ENCODE results near the gene S100P.
A peak's percentile ranks its signal among the peaks of the same experiment; 100 is the strongest.

Gene S100P

GRCh38 chr4:6699903-6700302 lies 6.2 kb downstream of the S100P start:
- DNase-seq (no peak), ATAC-seq (ENCODE audit: insufficient read depth, low read depth) (no peak)
- no peaks in the 10 kb centered on the region for H3K9me3 ChIP-seq (ENCODE audit: insufficient read depth, low read length, severe bottlenecking)
- no peak overlapping the region for H3K4me3 ChIP-seq (ENCODE audit: low read depth in 1 of 2, low read length in 2 of 2)
- H2AFZ ChIP-seq (ENCODE audit: low read depth, low read length) = no peak overlapping the region
- peaks cover 18% of the 10 kb centered on the region for H3K4me1 ChIP-seq (ENCODE audit: insufficient read depth, low read length)
- no peaks in the 10 kb centered on the region for H3K27me3 ChIP-seq (ENCODE audit: insufficient read depth, low read length, poor library complexity)
- no peak overlapping the region for H3K27ac ChIP-seq (ENCODE audit: low read length)
- H3K9ac ChIP-seq (ENCODE audit: low read depth, low read length) = no peak overlapping the region
- no peak overlapping the region for H3K4me2 ChIP-seq (ENCODE audit: insufficient read depth, low read length)
- H3K79me2 ChIP-seq (ENCODE audit: insufficient read depth, low read length) = peaks cover 18% of the 10 kb centered on the region
- H4K20me1 ChIP-seq (ENCODE audit: insufficient read depth, low read length) = peaks cover 6% of the 10 kb centered on the region
- no peak for TF ChIP-seq CTCF (IDR thresholded peaks at IDR 0.05; ENCODE audit: borderline replicate concordance, extremely low read depth, low read length, poor library complexity, severe bottlenecking)
- TF ChIP-seq EZH2 (IDR thresholded peaks at IDR 0.05; ENCODE audit: borderline replicate concordance, low read depth, low read length, severe bottlenecking) = no peak
- peaks cover 24% of the 10 kb centered on the region for H3K36me3 ChIP-seq (ENCODE audit: insufficient read depth, low read length)

GRCh38 chr4:6701371-6701770 lies 7.7 kb downstream of the S100P start:
- Histone ChIP-seq H3K27ac (ENCODE audit: low read length) (no peak overlapping the region), H3K27me3 (ENCODE audit: insufficient read depth, low read length, poor library complexity) (no peaks in the 10 kb centered on the region), H3K4me3 (ENCODE audit: low read depth in 1 of 2, low read length in 2 of 2) (no peak overlapping the region), H3K9me3 (ENCODE audit: insufficient read depth, low read length, severe bottlenecking) (no peaks in the 10 kb centered on the region), H3K36me3 (ENCODE audit: insufficient read depth, low read length) (peaks cover 34% of the 10 kb centered on the region), H3K4me2 (ENCODE audit: insufficient read depth, low read length) (no peak overlapping the region), H3K4me1 (ENCODE audit: insufficient read depth, low read length) (peaks cover 12% of the 10 kb centered on the region), H3K9ac (ENCODE audit: low read depth, low read length) (no peak overlapping the region), H4K20me1 (ENCODE audit: insufficient read depth, low read length) (peaks cover 6% of the 10 kb centered on the region), H3K79me2 (ENCODE audit: insufficient read depth, low read length) (peaks cover 33% of the 10 kb centered on the region), H2AFZ (ENCODE audit: low read depth, low read length) (no peak overlapping the region)
- ATAC-seq (ENCODE audit: insufficient read depth, low read depth) = 0 out of 3 replicates have a peak, but pooled peaks have one; percentile 58
- peak; percentile 60 for TF ChIP-seq CTCF (IDR thresholded peaks at IDR 0.05; ENCODE audit: borderline replicate concordance, extremely low read depth, low read length, poor library complexity, severe bottlenecking)
- no peak for TF ChIP-seq EZH2 (IDR thresholded peaks at IDR 0.05; ENCODE audit: borderline replicate concordance, low read depth, low read length, severe bottlenecking)
- DNase-seq = peak; percentile 49

DNA sequence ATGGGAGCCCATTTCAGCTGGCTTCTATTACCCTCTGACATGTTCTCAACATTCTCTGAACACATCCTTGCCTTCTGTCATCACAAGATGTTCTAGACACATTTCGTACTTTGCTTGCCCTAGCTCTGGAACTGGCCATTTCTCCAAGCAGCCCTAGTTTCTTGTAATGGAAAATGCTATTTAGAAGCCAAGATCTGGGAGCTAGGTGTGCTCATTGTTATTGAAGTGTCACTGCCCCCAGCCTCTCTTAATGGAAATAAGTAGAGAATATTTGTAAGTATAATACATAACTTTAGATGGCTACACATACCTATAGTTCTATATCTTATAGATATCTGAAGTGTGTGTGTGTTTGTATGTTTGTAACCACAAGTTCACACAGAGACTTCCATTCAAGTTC lies 9.1 kb downstream of the S100P start:
- Histone ChIP-seq H2AFZ (ENCODE audit: low read depth, low read length) (no peak overlapping the region), H3K79me2 (ENCODE audit: insufficient read depth, low read length) (peaks cover 47% of the 10 kb centered on the region), H3K27ac (ENCODE audit: low read length) (no peak overlapping the region), H3K4me2 (ENCODE audit: insufficient read depth, low read length) (no peak overlapping the region), H4K20me1 (ENCODE audit: insufficient read depth, low read length) (peaks cover 15% of the 10 kb centered on the region), H3K27me3 (ENCODE audit: insufficient read depth, low read length, poor library complexity) (no peaks in the 10 kb centered on the region), H3K4me1 (ENCODE audit: insufficient read depth, low read length) (peaks cover 15% of the 10 kb centered on the region), H3K9me3 (ENCODE audit: insufficient read depth, low read length, severe bottlenecking) (no peaks in the 10 kb centered on the region), H3K9ac (ENCODE audit: low read depth, low read length) (no peak overlapping the region), H3K36me3 (ENCODE audit: insufficient read depth, low read length) (peaks cover 48% of the 10 kb centered on the region), H3K4me3 (ENCODE audit: low read depth in 1 of 2, low read length in 2 of 2) (no peak overlapping the region)
- no peak for ATAC-seq (ENCODE audit: insufficient read depth, low read depth)
- no peak for TF ChIP-seq CTCF (IDR thresholded peaks at IDR 0.05; ENCODE audit: borderline replicate concordance, extremely low read depth, low read length, poor library complexity, severe bottlenecking)
- no peak for TF ChIP-seq EZH2 (IDR thresholded peaks at IDR 0.05; ENCODE audit: borderline replicate concordance, low read depth, low read length, severe bottlenecking)
- no peak for DNase-seq

DNA sequence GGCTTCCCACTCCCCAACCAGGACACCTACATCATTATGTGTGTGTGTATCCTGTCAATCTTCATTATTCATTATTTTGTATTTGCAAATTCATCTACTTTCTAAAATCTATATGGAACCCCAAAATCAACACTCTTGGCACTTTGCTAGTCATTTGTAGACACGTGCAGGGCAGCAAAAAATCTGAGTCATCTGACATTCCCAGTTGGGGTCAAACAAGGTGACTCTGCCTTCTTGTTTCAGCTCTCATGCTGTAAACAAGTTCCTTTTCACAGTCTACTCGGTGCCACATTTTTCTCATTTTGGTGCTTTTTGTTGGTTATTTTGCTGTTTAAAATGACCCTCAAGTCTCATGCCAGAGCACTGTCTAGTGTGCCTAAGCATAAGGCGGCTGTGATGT lies 10.1 kb downstream of the S100P start:
- H3K9me3 ChIP-seq (ENCODE audit: insufficient read depth, low read length, severe bottlenecking) = no peaks in the 10 kb centered on the region
- H3K27me3 ChIP-seq (ENCODE audit: insufficient read depth, low read length, poor library complexity) = no peaks in the 10 kb centered on the region
- ATAC-seq (ENCODE audit: insufficient read depth, low read depth) = no peak
- peaks cover 25% of the 10 kb centered on the region for H3K4me1 ChIP-seq (ENCODE audit: insufficient read depth, low read length)
- peaks cover 57% of the 10 kb centered on the region for H3K79me2 ChIP-seq (ENCODE audit: insufficient read depth, low read length)
- H3K4me2 ChIP-seq (ENCODE audit: insufficient read depth, low read length) = no peak overlapping the region
- no peak overlapping the region for H2AFZ ChIP-seq (ENCODE audit: low read depth, low read length)
- no peak overlapping the region for H3K27ac ChIP-seq (ENCODE audit: low read length)
- no peak overlapping the region for H3K9ac ChIP-seq (ENCODE audit: low read depth, low read length)
- H3K4me3 ChIP-seq (ENCODE audit: low read depth in 1 of 2, low read length in 2 of 2) = no peak overlapping the region
- peaks cover 53% of the 10 kb centered on the region for H3K36me3 ChIP-seq (ENCODE audit: insufficient read depth, low read length)
- no peak for DNase-seq
- peaks cover 24% of the 10 kb centered on the region for H4K20me1 ChIP-seq (ENCODE audit: insufficient read depth, low read length)
- TF ChIP-seq EZH2 (IDR thresholded peaks at IDR 0.05; ENCODE audit: borderline replicate concordance, low read depth, low read length, severe bottlenecking) = no peak
- TF ChIP-seq CTCF (IDR thresholded peaks at IDR 0.05; ENCODE audit: borderline replicate concordance, extremely low read depth, low read length, poor library complexity, severe bottlenecking) = no peak

Data from DND-41 (cell line).